Heart right ventricle (tissue), 16 donors: ENCODE measurements around the gene OLIG3. TPM values are rescaled to one million over a fixed set of nuclear protein-coding genes. Genes with fewer than 3 reads are reported as not detected.

Experiments
- ATAC-seq, 8 donors: fragments of 200-7000 bp; cut with Tn5 transposase; one replicate each; pipeline ENCODE4 v1.9.1; 2020; ENCODE audit warnings: mild to moderate bottlenecking in 8 of 8, moderate library complexity in 8 of 8, moderate number of reproducible peaks in 1 of 8
- DNase-seq, 2 donors: peaks; one replicate each; pipeline ENCODE4 v3.0.0-alpha.2; 2020
- H3K27ac ChIP-seq, 10 donors: fragments of 200-600 bp; sonication (generic) in 2 of 10; one replicate each; pipeline versions ENCODE4 v1.5.0 to v1.8.0; 2020 to 2022; ENCODE audit warnings: mild to moderate bottlenecking in 3 of 10
- H3K27me3 ChIP-seq, 7 donors: fragments of 200-600 bp; one replicate each; pipeline ENCODE4 v1.8.0; 2021 to 2022; ENCODE audit warnings: mild to moderate bottlenecking in 2 of 7
- H3K36me3 ChIP-seq, 9 donors: fragments of 200-600 bp; sonication (generic) in 1 of 9; one replicate each; pipeline versions ENCODE4 v1.5.0 to v1.8.0; 2020 to 2022; ENCODE audit warnings: mild to moderate bottlenecking in 2 of 9
- H3K4me1 ChIP-seq, 9 donors: fragments of 200-600 bp; sonication (generic) in 1 of 9; one replicate each; pipeline versions ENCODE4 v1.5.0 to v1.8.0; 2020 to 2022; ENCODE audit warnings: mild to moderate bottlenecking in 4 of 9
- H3K4me3 ChIP-seq, 10 donors: fragments of 200-600 bp; sonication (generic) in 2 of 10; one replicate each; pipeline versions ENCODE4 v1.5.0 to v1.8.0; 2020 to 2022; ENCODE audit warnings: mild to moderate bottlenecking in 7 of 10, moderate library complexity in 2 of 10
- H3K9me3 ChIP-seq, 11 donors: fragments of 200-600 bp in 10 of 11; sonication (generic) in 2 of 11; one replicate each; pipeline versions ENCODE4 v1.5.0 to v1.8.0; 2013 to 2022; ENCODE audit warnings: mild to moderate bottlenecking in 2 of 11, control low read depth in 1 of 11, moderate library complexity in 1 of 11
- WGBS, 2 donors: extraction: QIAGEN DNeasy Blood & Tissue Kit; methylation state at CpG; one replicate each; pipeline ENCODE4 v1.1.7; 2013; ENCODE audit warnings: inconsistent platforms in 1 of 2; 5-methylcytosine and 5-hydroxymethylcytosine counted together
- intact Hi-C, 10 donors: fragments of 100-400 bp; cut with DNase I; formaldehyde crosslinking; loops; one replicate each; pipeline versions ENCODE4 v1.11.1 to v1.14.2; 2022
- polyA plus RNA-seq, 2 donors: library from polyadenylated mRNA; stranded (reverse); fragments of 200-250 nt; gene quantifications; one replicate each; pipeline ENCODE4 v1.2.3, GENCODE V29; 2013
- total RNA-seq, 10 donors: library from RNA; stranded (reverse); fragmentation: NEBNext Ultra II Directional in 3 of 10; extraction: Animal tissue kit (Norgen Biotek cat#: 25700) in 3 of 10; gene quantifications; one replicate each; pipeline versions ENCODE4 v1.2.1 to v1.2.4, GENCODE V29; 2021 to 2023
- TF ChIP-seq, protein P1 (sequence below), 9 donors: fragments of 200-600 bp; sonication (generic) in 2 of 9; IDR thresholded peaks; one replicate each; pipeline versions ENCODE4 v1.5.0 to v1.8.0; 2021 to 2022; ENCODE audit warnings: antibody characterized with exemption in 9 of 9, mild to moderate bottlenecking in 5 of 9, moderate library complexity in 1 of 9
- donor health status: Arrhythmogenic right ventricular cardiomyopathy.
- donor health status: ischemic (EF 13 %, LVEDD 7.1; RV severe dilation, severe dysfunction).
- donor health status: healthy with polysubstance abuse.
- donor health status: DM: no; HTN: yes; CAD: no.
- donor health status: DM: no; HTN: no; CAD: no.
- donor health status: ischemic (EF 25% LVEDD 6.9; RV normal size, moderate dysfunction).
- donor health status: ischemic (EF 25% LVEDD 5.7; RV mildly dilated, moderate dysfunction).
- donor health status: healthy.
- donor health status: DM: yes; HTN: yes; CAD: no.
- donor health status: Ischemic cardiomyopathy.
- donor health status: ischemic (EF 35%, LVEDD 5.7; RV mildly dilated, moderate dysfunction).
- donor health status: nonischemic (EF 11% LVEDD 7.7; RV severe dilation, severe dysfunction).
- donor health status: DM: yes; HTN: yes; CAD: no.
- donor health status: PGD.
- donor health status: ischemic (EF 29% LVEDD 5.4; RV normal size, mild dysfunction).
- donor health status: nonischemic (EF 23%, LVEDD 6.1; RV moderate dilation, normal function).

Gene OLIG3
- total and polyA plus RNA-seq, 12 donors: not detected

DNA sequence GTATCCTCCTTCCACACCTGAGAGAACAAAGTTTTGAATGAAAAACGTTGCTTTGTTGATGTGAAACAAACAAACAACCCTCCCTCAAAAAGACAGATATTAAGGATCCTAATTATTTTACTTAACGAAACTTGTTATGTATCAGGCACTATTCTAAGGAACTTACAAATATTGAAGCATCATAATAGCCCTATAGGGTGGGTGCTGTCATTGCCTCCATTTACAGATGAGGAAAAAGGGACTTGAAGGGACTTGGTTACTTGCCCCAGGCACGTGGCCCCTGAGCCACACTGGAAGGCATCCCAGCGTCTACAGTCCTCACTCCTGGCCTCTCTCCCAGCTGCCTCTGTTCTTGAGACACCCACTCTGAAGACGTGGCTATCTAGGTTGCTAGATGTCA, 20.2 kb upstream of the OLIG3 start:
- intact Hi-C loops: no loop called here
- WGBS, 2 donors: 34 to 36% methylated on average over 5 of the region's 5 CpGs
- Histone ChIP-seq H3K27me3 (peaks cover 4 to 100% (median 97%) of the 10 kb centered on the region in 7 donors), H3K9me3 (peaks cover 0 to 27% (median 7%) of the 10 kb centered on the region in 11 donors), H3K4me1 (no peaks in the 10 kb centered on the region), H3K36me3 (no peaks in the 10 kb centered on the region), H3K27ac (no peak overlapping the region), H3K4me3 (no peak overlapping the region)
- TF ChIP-seq, protein P1, sequence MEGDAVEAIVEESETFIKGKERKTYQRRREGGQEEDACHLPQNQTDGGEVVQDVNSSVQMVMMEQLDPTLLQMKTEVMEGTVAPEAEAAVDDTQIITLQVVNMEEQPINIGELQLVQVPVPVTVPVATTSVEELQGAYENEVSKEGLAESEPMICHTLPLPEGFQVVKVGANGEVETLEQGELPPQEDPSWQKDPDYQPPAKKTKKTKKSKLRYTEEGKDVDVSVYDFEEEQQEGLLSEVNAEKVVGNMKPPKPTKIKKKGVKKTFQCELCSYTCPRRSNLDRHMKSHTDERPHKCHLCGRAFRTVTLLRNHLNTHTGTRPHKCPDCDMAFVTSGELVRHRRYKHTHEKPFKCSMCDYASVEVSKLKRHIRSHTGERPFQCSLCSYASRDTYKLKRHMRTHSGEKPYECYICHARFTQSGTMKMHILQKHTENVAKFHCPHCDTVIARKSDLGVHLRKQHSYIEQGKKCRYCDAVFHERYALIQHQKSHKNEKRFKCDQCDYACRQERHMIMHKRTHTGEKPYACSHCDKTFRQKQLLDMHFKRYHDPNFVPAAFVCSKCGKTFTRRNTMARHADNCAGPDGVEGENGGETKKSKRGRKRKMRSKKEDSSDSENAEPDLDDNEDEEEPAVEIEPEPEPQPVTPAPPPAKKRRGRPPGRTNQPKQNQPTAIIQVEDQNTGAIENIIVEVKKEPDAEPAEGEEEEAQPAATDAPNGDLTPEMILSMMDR (IDR thresholded peaks at IDR 0.05): no peak
- no peak for DNase-seq
- ATAC-seq: no peak

DNA sequence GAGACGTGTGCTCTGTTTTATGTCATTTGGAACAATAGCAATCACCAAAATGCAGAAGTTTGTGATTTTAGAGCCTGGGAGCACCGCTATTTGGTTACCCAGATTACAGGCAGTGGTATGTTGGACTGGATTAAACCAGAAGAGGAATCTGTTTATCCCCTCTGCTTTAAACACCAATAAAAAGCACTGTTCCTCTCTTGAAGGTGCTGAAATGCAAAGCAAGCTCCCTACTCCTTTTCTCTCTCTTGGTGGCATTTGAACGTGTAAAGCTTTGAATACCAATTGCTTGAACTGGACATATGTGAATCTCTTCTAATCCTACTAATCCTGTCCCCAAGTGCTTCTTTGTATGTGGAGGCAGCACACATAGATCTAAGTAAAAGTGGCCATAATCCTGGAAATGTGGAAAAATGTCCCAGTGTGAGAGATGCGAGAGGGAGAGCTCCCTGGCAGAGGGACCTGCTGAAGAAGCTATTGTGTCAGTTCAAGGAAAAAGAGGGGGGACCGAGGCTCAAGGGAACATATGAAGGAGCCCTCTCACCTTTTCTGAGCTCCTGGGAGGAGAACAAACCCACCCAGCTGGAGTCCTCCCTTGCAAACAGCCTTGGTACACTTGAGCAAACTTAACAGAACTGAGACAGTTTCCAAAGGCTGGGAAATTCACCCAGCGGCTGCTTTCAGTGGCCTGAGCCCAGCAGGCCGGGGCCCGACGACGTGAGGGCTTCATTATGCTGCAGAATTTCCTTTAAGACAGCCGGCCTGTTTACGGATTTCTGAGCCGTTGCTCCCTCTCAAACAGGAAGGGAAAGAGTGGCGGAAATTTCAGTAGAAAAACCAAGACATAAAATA, 18.8 kb upstream of the OLIG3 start:
- DNase-seq: no peak
- Histone ChIP-seq H3K4me1 (no peaks in the 10 kb centered on the region), H3K27me3 (peaks cover 0 to 99% (median 94%) of the 10 kb centered on the region in 7 donors), H3K9me3 (peaks cover 0 to 27% (median 7%) of the 10 kb centered on the region in 11 donors), H3K4me3 (no peak overlapping the region), H3K27ac (no peak overlapping the region), H3K36me3 (no peaks in the 10 kb centered on the region)
- TF ChIP-seq, protein P1 (IDR thresholded peaks at IDR 0.05): no peak
- intact Hi-C loops: no loop called here
- WGBS, 2 donors: 16 to 18% methylated on average over 14 of the region's 14 CpGs
- ATAC-seq: no peak

DNA sequence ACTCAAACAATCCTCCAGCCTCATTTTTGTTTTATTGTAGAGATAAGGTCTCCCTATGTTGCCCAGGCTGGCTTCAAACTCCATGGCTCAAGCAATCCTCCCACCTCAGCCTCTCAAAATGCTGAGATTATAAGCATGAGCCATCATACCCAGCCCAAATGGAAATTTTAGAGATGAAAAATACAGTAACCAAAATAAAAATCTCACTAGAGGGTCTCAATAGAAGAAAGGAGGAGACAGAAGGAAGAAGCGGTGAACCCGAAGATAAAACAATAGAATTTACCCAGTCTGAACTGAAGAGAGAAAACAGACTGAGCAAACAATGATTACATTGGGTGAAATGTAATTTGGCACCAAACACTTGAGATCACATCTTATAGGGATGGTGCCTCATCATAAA, 16.7 kb upstream of the OLIG3 start:
- Histone ChIP-seq H3K27me3 (peaks cover 0 to 99% (median 93%) of the 10 kb centered on the region in 7 donors), H3K4me1 (no peaks in the 10 kb centered on the region), H3K9me3 (peaks cover 0 to 27% (median 7%) of the 10 kb centered on the region in 11 donors), H3K36me3 (no peaks in the 10 kb centered on the region), H3K27ac (no peak overlapping the region), H3K4me3 (no peak overlapping the region)
- ATAC-seq (no peak), DNase-seq (no peak)
- 91 to 92% methylated on average over 2 of the region's 2 CpGs for WGBS, 2 donors
- TF ChIP-seq, protein P1 (IDR thresholded peaks at IDR 0.05): no peak
- intact Hi-C loops: no loop called here

DNA sequence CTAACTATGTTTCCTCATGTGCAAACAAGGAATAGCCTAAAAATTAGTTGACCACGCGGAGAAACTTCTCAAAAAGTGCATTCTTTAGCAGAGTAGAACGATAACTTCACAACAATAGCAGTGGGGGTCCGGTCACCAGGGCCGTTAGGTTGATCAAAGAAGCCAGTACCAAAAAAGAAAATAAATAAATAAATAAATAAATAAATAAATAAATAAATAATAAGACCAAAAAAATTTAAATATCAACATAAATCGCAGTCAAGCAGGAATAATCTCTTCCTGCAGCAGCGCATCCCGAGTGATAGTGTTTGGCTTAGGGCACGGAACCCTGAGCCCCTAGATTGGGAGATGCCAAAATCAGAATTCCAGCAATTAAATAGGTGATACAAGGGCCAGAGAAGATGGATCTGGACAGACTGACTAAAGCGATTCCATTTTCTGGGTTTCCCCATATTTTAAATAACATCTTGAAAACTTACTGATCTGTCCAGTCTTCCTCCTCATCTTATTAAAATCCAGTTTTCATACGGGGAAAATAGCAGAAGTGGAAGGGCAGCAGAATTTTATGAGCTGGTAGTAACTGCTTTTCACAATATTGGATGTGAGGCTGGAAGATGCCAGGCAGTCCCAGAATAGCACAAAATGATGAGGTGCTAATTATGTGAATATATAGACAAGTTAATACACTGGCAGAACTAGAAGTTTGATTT, 4.4 kb upstream of the OLIG3 start:
- no peaks in the 10 kb centered on the region for H3K36me3 ChIP-seq
- 10 to 13% methylated on average over 11 of the region's 11 CpGs for WGBS, 2 donors
- TF ChIP-seq, protein P1 (IDR thresholded peaks at IDR 0.05): no peak
- H3K4me1 ChIP-seq: peaks cover 5 to 40% (median 19%) of the 10 kb centered on the region in 9 donors
- peak overlapping the region in 1 of 10 donors; percentile 1 for H3K4me3 ChIP-seq
- no peak for ATAC-seq
- no peaks in the 10 kb centered on the region for H3K9me3 ChIP-seq
- intact Hi-C loops: no loop called here
- no peak for DNase-seq
- no peak overlapping the region for H3K27ac ChIP-seq
- H3K27me3 ChIP-seq: peaks cover 60 to 100% (median 96%) of the 10 kb centered on the region in 7 donors
